ENCODE measurements around the gene CCDC34. TPM values are rescaled to one million over a fixed set of nuclear protein-coding genes. Genes with fewer than 3 reads are reported as not detected.

Gene CCDC34
- total and polyA plus RNA-seq, 7 donors, result 2.0 to 10.4 (median 4.3) TPM

GRCh38 chr11:27357250-27357649 is 5.8 kb downstream of the CCDC34 start:
- H3K27ac ChIP-seq, result no peak overlapping the region
- 15 to 70% methylated on average over 4 of the region's 4 CpGs for WGBS, 2 donors
- no peak overlapping the region for H3K4me3 ChIP-seq
- no peak for DNase-seq
- no peaks in the 10 kb centered on the region for H3K36me3 ChIP-seq
- H3K27me3 ChIP-seq, result no peaks in the 10 kb centered on the region
- no peak for TF ChIP-seq POLR2AphosphoS5 (IDR thresholded peaks at IDR 0.05)
- no peak for TF ChIP-seq EP300 (IDR thresholded peaks at IDR 0.05)
- TF ChIP-seq, protein P1, sequence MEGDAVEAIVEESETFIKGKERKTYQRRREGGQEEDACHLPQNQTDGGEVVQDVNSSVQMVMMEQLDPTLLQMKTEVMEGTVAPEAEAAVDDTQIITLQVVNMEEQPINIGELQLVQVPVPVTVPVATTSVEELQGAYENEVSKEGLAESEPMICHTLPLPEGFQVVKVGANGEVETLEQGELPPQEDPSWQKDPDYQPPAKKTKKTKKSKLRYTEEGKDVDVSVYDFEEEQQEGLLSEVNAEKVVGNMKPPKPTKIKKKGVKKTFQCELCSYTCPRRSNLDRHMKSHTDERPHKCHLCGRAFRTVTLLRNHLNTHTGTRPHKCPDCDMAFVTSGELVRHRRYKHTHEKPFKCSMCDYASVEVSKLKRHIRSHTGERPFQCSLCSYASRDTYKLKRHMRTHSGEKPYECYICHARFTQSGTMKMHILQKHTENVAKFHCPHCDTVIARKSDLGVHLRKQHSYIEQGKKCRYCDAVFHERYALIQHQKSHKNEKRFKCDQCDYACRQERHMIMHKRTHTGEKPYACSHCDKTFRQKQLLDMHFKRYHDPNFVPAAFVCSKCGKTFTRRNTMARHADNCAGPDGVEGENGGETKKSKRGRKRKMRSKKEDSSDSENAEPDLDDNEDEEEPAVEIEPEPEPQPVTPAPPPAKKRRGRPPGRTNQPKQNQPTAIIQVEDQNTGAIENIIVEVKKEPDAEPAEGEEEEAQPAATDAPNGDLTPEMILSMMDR (IDR thresholded peaks at IDR 0.05), result no peak
- no peak for TF ChIP-seq POLR2A (IDR thresholded peaks at IDR 0.05)
- intact Hi-C loops (cut with DNase I), result no loop called here
- H3K9me3 ChIP-seq, result no peaks in the 10 kb centered on the region
- peaks cover 0 to 3% (median 1%) of the 10 kb centered on the region in 4 donors for H3K4me1 ChIP-seq

DNA sequence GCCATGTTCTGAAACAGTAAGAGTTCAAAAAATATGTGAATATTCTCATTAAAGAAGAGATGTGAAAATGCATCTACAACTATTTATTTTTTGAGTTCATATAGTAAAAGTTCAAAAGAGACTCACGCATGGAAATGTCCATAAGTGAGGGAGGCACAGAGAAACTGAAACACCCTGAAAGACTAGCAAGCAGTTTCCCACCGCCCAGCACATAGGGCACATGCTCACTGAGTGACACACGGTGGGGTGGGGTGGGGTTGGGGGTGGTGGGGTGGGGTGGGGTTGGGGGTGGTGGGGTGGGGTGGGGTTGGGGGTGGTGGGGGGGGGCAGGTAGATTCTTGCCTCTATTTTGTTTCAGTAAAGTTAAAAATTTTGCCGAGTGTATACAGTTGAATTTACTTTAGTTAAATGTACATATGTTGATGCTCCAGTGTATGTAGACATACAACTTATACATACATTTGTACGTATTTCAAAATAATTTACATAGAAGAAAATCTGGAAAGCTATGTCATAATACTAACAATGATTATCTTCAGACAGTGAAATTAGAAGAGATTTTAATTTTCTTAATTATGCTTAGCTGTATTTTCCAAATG is 6.3 kb downstream of the CCDC34 start:
- H3K9me3 ChIP-seq, result no peaks in the 10 kb centered on the region
- no peak for DNase-seq
- no peak for TF ChIP-seq EP300 (IDR thresholded peaks at IDR 0.05)
- TF ChIP-seq, protein P1 (IDR thresholded peaks at IDR 0.05), result no peak
- TF ChIP-seq POLR2A (IDR thresholded peaks at IDR 0.05), result no peak
- no peak for TF ChIP-seq POLR2AphosphoS5 (IDR thresholded peaks at IDR 0.05)
- 47 to 72% methylated on average over 5 of the region's 5 CpGs for WGBS, 2 donors
- H3K4me3 ChIP-seq, result no peak overlapping the region
- intact Hi-C loops (cut with DNase I), result no loop called here
- H3K27ac ChIP-seq, result no peak overlapping the region
- no peaks in the 10 kb centered on the region for H3K27me3 ChIP-seq
- no peaks in the 10 kb centered on the region for H3K4me1 ChIP-seq
- H3K36me3 ChIP-seq, result no peaks in the 10 kb centered on the region

DNA sequence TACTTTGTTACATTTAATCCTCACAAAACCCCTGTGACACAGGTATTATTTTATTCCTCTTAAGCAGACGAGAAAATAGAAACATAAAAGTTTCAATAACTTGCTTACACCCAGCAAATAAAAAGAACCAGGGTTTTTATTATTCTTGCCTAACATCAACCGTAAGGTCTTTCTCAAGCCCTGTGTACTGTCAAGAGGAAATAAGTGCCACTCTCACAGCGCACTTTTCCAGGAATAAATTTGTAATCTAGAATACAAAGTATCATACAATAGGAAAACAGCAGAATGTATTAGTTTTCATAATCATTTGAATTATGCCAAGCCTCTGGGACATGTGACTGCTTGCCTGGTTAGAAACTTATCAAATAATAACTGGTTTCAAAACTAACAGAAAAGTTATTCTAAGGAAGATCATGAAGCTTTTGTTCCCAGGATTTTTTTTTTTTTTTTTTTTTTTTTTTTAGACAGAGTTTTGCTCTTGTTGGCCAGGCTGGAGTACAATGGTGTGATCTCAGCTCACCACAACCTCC is 7.4 kb downstream of the CCDC34 start:
- intact Hi-C loops (cut with DNase I), result no loop called here
- H3K9me3 ChIP-seq, result no peaks in the 10 kb centered on the region

GRCh38 chr11:27354359-27354965 is 8.6 kb downstream of the CCDC34 start:
- H3K27ac ChIP-seq, result no peak overlapping the region
- no peaks in the 10 kb centered on the region for H3K9me3 ChIP-seq
- no peak for DNase-seq
- H3K4me1 ChIP-seq, result no peaks in the 10 kb centered on the region
- H3K27me3 ChIP-seq, result no peaks in the 10 kb centered on the region
- H3K36me3 ChIP-seq, result no peaks in the 10 kb centered on the region
- no peak overlapping the region for H3K4me3 ChIP-seq
- TF ChIP-seq, protein P1 (IDR thresholded peaks at IDR 0.05), result no peak
- TF ChIP-seq POLR2A (IDR thresholded peaks at IDR 0.05), result no peak
- TF ChIP-seq POLR2AphosphoS5 (IDR thresholded peaks at IDR 0.05), result no peak
- no peak for TF ChIP-seq EP300 (IDR thresholded peaks at IDR 0.05)
- WGBS, 2 donors, result 29 to 63% methylated on average over 5 of the region's 5 CpGs
- intact Hi-C loops (cut with DNase I), result no loop called here

More for the DNA sequence above, 7.4 kb downstream of the CCDC34 start:
- H3K27me3 ChIP-seq, result no peaks in the 10 kb centered on the region
- 38 to 75% methylated on average over 3 of the region's 3 CpGs for WGBS, 2 donors
- no peak overlapping the region for H3K27ac ChIP-seq
- no peak for DNase-seq
- no peaks in the 10 kb centered on the region for H3K4me1 ChIP-seq
- no peak overlapping the region for H3K4me3 ChIP-seq
- H3K36me3 ChIP-seq, result no peaks in the 10 kb centered on the region
- TF ChIP-seq, protein P1 (IDR thresholded peaks at IDR 0.05), result no peak
- TF ChIP-seq EP300 (IDR thresholded peaks at IDR 0.05), result no peak
- no peak for TF ChIP-seq POLR2A (IDR thresholded peaks at IDR 0.05)
- TF ChIP-seq POLR2AphosphoS5 (IDR thresholded peaks at IDR 0.05), result no peak
